Measurements from ENCODE around the gene AUTS2.

Gene AUTS2

DNA sequence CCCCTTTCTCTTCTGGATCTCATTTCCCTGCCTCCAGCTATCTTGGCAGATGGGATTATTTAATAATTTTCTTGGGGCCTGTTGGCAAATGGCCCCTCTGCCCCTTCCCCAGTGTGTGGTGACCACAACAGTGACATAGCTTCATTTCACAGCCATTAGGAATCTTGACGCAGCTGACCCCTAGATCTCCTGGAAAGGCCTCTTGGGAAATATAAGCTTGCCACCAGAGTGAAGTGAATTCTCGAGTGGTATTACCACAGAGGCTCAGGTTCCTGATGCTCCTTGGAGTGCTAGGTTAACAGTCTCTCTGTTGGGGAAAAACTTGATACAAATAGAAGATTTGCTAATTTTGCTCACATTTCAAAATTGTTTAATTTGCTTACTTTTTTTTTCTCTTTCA, 57.8 kb downstream of the AUTS2 start:
- Histone ChIP-seq H3K4me3 (replicated peaks; ENCODE audit: insufficient read depth, low read length) (no peak overlapping the region), H3K27me3 (ENCODE audit: insufficient read depth, poor library complexity, severe bottlenecking) (no peaks in the 10 kb centered on the region), H3K27ac (replicated peaks) (no peak overlapping the region)
- TF ChIP-seq POLR2AphosphoS5 (IDR thresholded peaks at IDR 0.05; ENCODE audit: low read depth) (no peak), GABPA (IDR thresholded peaks at IDR 0.05; ENCODE audit: low read depth) (no peak), SPI1 (IDR thresholded peaks at IDR 0.05; ENCODE audit: borderline replicate concordance, low read depth) (no peak)
- TF ChIP-seq, protein P1, sequence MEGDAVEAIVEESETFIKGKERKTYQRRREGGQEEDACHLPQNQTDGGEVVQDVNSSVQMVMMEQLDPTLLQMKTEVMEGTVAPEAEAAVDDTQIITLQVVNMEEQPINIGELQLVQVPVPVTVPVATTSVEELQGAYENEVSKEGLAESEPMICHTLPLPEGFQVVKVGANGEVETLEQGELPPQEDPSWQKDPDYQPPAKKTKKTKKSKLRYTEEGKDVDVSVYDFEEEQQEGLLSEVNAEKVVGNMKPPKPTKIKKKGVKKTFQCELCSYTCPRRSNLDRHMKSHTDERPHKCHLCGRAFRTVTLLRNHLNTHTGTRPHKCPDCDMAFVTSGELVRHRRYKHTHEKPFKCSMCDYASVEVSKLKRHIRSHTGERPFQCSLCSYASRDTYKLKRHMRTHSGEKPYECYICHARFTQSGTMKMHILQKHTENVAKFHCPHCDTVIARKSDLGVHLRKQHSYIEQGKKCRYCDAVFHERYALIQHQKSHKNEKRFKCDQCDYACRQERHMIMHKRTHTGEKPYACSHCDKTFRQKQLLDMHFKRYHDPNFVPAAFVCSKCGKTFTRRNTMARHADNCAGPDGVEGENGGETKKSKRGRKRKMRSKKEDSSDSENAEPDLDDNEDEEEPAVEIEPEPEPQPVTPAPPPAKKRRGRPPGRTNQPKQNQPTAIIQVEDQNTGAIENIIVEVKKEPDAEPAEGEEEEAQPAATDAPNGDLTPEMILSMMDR (IDR thresholded peaks at IDR 0.05; ENCODE audit: insufficient read depth, low read length): no peak
- TF ChIP-seq, protein P2, sequence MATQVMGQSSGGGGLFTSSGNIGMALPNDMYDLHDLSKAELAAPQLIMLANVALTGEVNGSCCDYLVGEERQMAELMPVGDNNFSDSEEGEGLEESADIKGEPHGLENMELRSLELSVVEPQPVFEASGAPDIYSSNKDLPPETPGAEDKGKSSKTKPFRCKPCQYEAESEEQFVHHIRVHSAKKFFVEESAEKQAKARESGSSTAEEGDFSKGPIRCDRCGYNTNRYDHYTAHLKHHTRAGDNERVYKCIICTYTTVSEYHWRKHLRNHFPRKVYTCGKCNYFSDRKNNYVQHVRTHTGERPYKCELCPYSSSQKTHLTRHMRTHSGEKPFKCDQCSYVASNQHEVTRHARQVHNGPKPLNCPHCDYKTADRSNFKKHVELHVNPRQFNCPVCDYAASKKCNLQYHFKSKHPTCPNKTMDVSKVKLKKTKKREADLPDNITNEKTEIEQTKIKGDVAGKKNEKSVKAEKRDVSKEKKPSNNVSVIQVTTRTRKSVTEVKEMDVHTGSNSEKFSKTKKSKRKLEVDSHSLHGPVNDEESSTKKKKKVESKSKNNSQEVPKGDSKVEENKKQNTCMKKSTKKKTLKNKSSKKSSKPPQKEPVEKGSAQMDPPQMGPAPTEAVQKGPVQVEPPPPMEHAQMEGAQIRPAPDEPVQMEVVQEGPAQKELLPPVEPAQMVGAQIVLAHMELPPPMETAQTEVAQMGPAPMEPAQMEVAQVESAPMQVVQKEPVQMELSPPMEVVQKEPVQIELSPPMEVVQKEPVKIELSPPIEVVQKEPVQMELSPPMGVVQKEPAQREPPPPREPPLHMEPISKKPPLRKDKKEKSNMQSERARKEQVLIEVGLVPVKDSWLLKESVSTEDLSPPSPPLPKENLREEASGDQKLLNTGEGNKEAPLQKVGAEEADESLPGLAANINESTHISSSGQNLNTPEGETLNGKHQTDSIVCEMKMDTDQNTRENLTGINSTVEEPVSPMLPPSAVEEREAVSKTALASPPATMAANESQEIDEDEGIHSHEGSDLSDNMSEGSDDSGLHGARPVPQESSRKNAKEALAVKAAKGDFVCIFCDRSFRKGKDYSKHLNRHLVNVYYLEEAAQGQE (IDR thresholded peaks at IDR 0.05; ENCODE audit: insufficient replicate concordance, low read depth): no peak
- no peak for DNase-seq (ENCODE audit: low read depth in 1 of 2, low spot score in 1 of 2)

DNA sequence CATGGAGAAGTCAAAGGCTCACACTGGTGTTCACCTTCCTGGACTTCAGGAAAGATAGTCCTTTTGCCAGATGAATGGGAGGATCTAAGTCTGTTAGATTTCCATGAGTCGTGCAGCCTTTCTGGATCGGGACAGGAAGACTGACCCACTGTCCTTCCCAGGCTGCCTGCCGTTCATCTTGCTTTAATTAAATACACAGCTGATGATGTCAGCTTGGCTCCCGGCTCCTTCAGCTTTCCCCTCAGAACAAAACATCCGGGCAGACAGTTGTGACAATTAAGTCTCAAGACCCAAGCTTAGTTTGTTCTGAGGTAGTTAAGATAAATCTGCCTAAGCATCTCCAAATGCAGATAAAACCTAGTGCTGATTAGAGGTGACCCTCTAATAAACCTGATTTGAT, 58.6 kb downstream of the AUTS2 start:
- H3K27ac ChIP-seq (replicated peaks): no peak overlapping the region
- no peak overlapping the region for H3K4me3 ChIP-seq (replicated peaks; ENCODE audit: insufficient read depth, low read length)
- no peak for DNase-seq (ENCODE audit: low read depth in 1 of 2, low spot score in 1 of 2)
- no peaks in the 10 kb centered on the region for H3K27me3 ChIP-seq (ENCODE audit: insufficient read depth, poor library complexity, severe bottlenecking)
- TF ChIP-seq, protein P1 (IDR thresholded peaks at IDR 0.05; ENCODE audit: insufficient read depth, low read length): no peak
- TF ChIP-seq GABPA (IDR thresholded peaks at IDR 0.05; ENCODE audit: low read depth) (no peak), SPI1 (IDR thresholded peaks at IDR 0.05; ENCODE audit: borderline replicate concordance, low read depth) (no peak), POLR2AphosphoS5 (IDR thresholded peaks at IDR 0.05; ENCODE audit: low read depth) (no peak)
- TF ChIP-seq, protein P2 (IDR thresholded peaks at IDR 0.05; ENCODE audit: insufficient replicate concordance, low read depth): no peak

DNA sequence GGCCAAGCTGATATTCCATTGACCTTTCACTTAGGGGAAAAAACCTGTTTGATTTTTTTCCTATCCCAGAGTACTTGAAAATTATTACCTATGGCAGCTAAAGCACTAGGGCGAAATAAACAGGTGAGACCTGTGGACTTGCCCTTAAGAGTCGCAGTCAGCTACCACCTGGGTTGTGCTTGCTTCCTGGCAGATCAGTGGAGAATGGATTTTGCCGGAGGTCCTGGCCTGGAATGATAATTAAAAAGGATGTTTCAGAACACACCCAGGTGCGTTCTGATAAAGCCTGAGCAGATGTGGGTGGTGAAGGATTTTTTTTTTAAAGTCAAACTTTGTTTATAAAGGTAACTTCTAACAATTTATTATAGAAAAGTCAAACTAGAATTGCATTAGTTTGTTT, 59.1 kb downstream of the AUTS2 start:
- Histone ChIP-seq H3K27ac (replicated peaks) (no peak overlapping the region), H3K27me3 (ENCODE audit: insufficient read depth, poor library complexity, severe bottlenecking) (no peaks in the 10 kb centered on the region), H3K4me3 (replicated peaks; ENCODE audit: insufficient read depth, low read length) (no peak overlapping the region)
- no peak for TF ChIP-seq POLR2AphosphoS5 (IDR thresholded peaks at IDR 0.05; ENCODE audit: low read depth)
- TF ChIP-seq, protein P2 (IDR thresholded peaks at IDR 0.05; ENCODE audit: insufficient replicate concordance, low read depth): no peak
- TF ChIP-seq SPI1 (IDR thresholded peaks at IDR 0.05; ENCODE audit: borderline replicate concordance, low read depth): no peak
- no peak for TF ChIP-seq GABPA (IDR thresholded peaks at IDR 0.05; ENCODE audit: low read depth)
- TF ChIP-seq, protein P1 (IDR thresholded peaks at IDR 0.05; ENCODE audit: insufficient read depth, low read length): no peak
- no peak for DNase-seq (ENCODE audit: low read depth in 1 of 2, low spot score in 1 of 2)

All from HL-60 (cell line).